CD14-positive monocyte (primary cell): ENCODE measurements around the gene SYNPO2. TPM values are rescaled to one million over a fixed set of nuclear protein-coding genes. Genes with fewer than 3 reads are reported as not detected.

Experiments
- DNase-seq, 3 donors: peaks; one replicate each; pipeline ENCODE4 v3.0.0-alpha.2; 2011 to 2022
- H2AFZ ChIP-seq: 2 replicates; pipeline ENCODE4 v1.6.0; 2012; ENCODE audit warnings: mild to moderate bottlenecking, low read depth, low read length, inconsistent platforms; ENCODE audit not compliant: insufficient read depth, poor library complexity, severe bottlenecking
- H3K27ac ChIP-seq, 2 donors: 1 replicate in 1 of 2; 2 replicates in 1 of 2; pipeline ENCODE4 v1.5.1; 2012 to 2013; ENCODE audit warnings: low read length in 2 of 2, control low read depth in 1 of 2, inconsistent platforms in 1 of 2, low read depth in 1 of 2, mild to moderate bottlenecking in 1 of 2
- H3K27me3 ChIP-seq, 2 donors: one replicate each; pipeline versions ENCODE4 v1.6.0 to v1.6.1; 2011 to 2013; ENCODE audit warnings: low read length in 2 of 2; ENCODE audit not compliant: control insufficient read depth in 2 of 2, insufficient read depth in 2 of 2
- H3K36me3 ChIP-seq, 2 donors: replicated peaks in 1 of 2; 1 replicate in 1 of 2; 2 replicates in 1 of 2; pipeline versions ENCODE4 v1.5.1 to v1.6.1; 2012 to 2013; ENCODE audit warnings: low read length in 2 of 2, control low read depth in 1 of 2, inconsistent platforms in 1 of 2, mild to moderate bottlenecking in 1 of 2; ENCODE audit not compliant: insufficient read depth in 2 of 2, control insufficient read depth in 1 of 2
- H3K4me1 ChIP-seq, 2 donors: 1 replicate in 1 of 2; 2 replicates in 1 of 2; pipeline versions ENCODE4 v1.5.1 to v1.6.1; 2012 to 2013; ENCODE audit warnings: low read length in 2 of 2, control low read depth in 1 of 2, inconsistent platforms in 1 of 2, mild to moderate bottlenecking in 1 of 2, moderate library complexity in 1 of 2; ENCODE audit not compliant: insufficient read depth in 2 of 2, control insufficient read depth in 1 of 2
- H3K4me2 ChIP-seq: replicated peaks from 2 replicates; pipeline ENCODE3; 2012; ENCODE audit warnings: low read length, moderate library complexity, mild to moderate bottlenecking; ENCODE audit not compliant: poor library complexity, severe bottlenecking; ENCODE audit errors: extremely low read depth
- H3K4me3 ChIP-seq, 3 experiments: fragments of 200-600 bp in 1 of 3; sonication (generic) in 1 of 3; replicated peaks in 1 of 3; 1 replicate in 2 of 3; 2 replicates in 1 of 3; pipeline ENCODE4 v1.5.1; 2011 to 2013; ENCODE audit warnings: low read length in 3 of 3, mild to moderate bottlenecking in 3 of 3, control low read depth in 2 of 3, low read depth in 2 of 3, inconsistent platforms in 1 of 3, moderate library complexity in 1 of 3
- H3K79me2 ChIP-seq: 2 replicates; pipeline ENCODE4 v1.6.0; 2012; ENCODE audit warnings: mild to moderate bottlenecking, control low read depth, inconsistent platforms, low read length, moderate library complexity; ENCODE audit not compliant: insufficient read depth
- H3K9ac ChIP-seq: 2 replicates; pipeline ENCODE4 v1.6.0; 2017; ENCODE audit warnings: low read length, mild to moderate bottlenecking; ENCODE audit not compliant: insufficient read depth, poor library complexity, severe bottlenecking
- H3K9me3 ChIP-seq, 2 donors: replicated peaks in 1 of 2; 1 replicate in 1 of 2; 2 replicates in 1 of 2; pipeline versions ENCODE4 v1.5.1 to v1.6.1; 2012 to 2013; ENCODE audit warnings: low read length in 2 of 2, control low read depth in 1 of 2; ENCODE audit not compliant: control insufficient read depth in 1 of 2, insufficient read depth in 1 of 2
- H4K20me1 ChIP-seq: 2 replicates; pipeline ENCODE4 v1.6.0; 2012; ENCODE audit warnings: mild to moderate bottlenecking, low read length, control low read depth, moderate library complexity; ENCODE audit not compliant: insufficient read depth
- H3K27ac Mint-ChIP-seq, 7 donors: one replicate each; pipeline ENCODE4 v1.8.0; 2020; ENCODE audit warnings: mild to moderate bottlenecking in 7 of 7, mixed read lengths in 7 of 7, moderate library complexity in 6 of 7, inconsistent platforms in 2 of 7
- H3K27me3 Mint-ChIP-seq, 3 donors: one replicate each; pipeline ENCODE4 v1.8.0; 2021 to 2022; ENCODE audit warnings: low read depth in 3 of 3, mild to moderate bottlenecking in 3 of 3, mixed read lengths in 3 of 3, moderate library complexity in 3 of 3, inconsistent platforms in 1 of 3
- H3K36me3 Mint-ChIP-seq, 2 donors: one replicate each; pipeline ENCODE4 v1.8.0; 2020; ENCODE audit warnings: mixed read lengths in 2 of 2, inconsistent platforms in 1 of 2, mild to moderate bottlenecking in 1 of 2
- H3K4me1 Mint-ChIP-seq: one replicate; pipeline ENCODE4 v1.8.0; 2020; ENCODE audit warnings: mild to moderate bottlenecking, mixed read lengths
- H3K4me3 Mint-ChIP-seq, 2 donors: one replicate each; pipeline ENCODE4 v1.8.0; 2020; ENCODE audit warnings: mild to moderate bottlenecking in 2 of 2, mixed read lengths in 2 of 2, moderate library complexity in 1 of 2
- H3K9me3 Mint-ChIP-seq, 7 donors: one replicate each; pipeline ENCODE4 v1.8.0; 2020 to 2022; ENCODE audit warnings: mixed read lengths in 7 of 7, mild to moderate bottlenecking in 6 of 7, moderate library complexity in 6 of 7, inconsistent platforms in 2 of 7
- WGBS: methylation state at CpG from one replicate; pipeline ENCODE4 v1.1.5; 2013; ENCODE audit warnings: missing lambda C conversion rate; ENCODE audit not compliant: insufficient coverage; 5-methylcytosine and 5-hydroxymethylcytosine counted together
- intact Hi-C, 2 donors: fragments of 100-400 bp; cut with micrococcal nuclease; formaldehyde crosslinking; loops; one replicate each; pipeline versions ENCODE4 v1.15.0 to v1.15.1; 2023
- polyA plus RNA-seq, 3 donors: library from polyadenylated mRNA; depleted of rRNA in 1 of 3; unstranded in 2 of 3; stranded (reverse) in 1 of 3; fragments of 300-500 nt in 2 of 3; fragments of >200 nt in 1 of 3; fragmentation: Illumina TruSeq in 2 of 3; gene quantifications; 1 replicate in 2 of 3; 2 replicates in 1 of 3; pipeline ENCODE4 v1.2.3, GENCODE V29; 2012 to 2021
- TF ChIP-seq, protein P1 (sequence below): fragments of 200-600 bp; IDR thresholded peaks from one replicate; pipeline ENCODE4 v1.8.0; 2022; ENCODE audit warnings: antibody characterized with exemption, mild to moderate bottlenecking

The SYNPO2 gene
- polyA plus RNA-seq, 3 donors = 0.04 TPM; not detected in 2

DNA sequence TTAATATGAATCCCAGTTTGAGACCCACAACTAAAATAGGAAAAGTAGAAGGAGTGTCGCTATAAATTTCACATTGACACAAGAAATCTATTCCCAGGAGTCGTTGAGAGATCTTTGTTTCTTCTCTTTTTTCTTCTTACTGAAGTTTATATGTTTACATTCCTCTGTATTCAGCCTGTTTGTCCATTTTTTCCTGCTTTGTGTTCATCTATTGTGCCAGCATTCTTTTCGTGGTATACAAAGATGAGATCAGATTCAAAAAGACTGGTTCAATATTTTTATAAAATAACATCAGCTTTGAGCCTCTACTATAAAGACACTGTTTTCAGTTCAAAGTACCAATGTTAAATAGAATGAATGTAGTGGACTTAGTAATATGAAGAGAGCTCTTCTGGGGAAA lies 151.6 kb downstream of the SYNPO2 start:
- TF ChIP-seq, protein P1, sequence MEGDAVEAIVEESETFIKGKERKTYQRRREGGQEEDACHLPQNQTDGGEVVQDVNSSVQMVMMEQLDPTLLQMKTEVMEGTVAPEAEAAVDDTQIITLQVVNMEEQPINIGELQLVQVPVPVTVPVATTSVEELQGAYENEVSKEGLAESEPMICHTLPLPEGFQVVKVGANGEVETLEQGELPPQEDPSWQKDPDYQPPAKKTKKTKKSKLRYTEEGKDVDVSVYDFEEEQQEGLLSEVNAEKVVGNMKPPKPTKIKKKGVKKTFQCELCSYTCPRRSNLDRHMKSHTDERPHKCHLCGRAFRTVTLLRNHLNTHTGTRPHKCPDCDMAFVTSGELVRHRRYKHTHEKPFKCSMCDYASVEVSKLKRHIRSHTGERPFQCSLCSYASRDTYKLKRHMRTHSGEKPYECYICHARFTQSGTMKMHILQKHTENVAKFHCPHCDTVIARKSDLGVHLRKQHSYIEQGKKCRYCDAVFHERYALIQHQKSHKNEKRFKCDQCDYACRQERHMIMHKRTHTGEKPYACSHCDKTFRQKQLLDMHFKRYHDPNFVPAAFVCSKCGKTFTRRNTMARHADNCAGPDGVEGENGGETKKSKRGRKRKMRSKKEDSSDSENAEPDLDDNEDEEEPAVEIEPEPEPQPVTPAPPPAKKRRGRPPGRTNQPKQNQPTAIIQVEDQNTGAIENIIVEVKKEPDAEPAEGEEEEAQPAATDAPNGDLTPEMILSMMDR = no peak
- H3K9ac ChIP-seq = no peak overlapping the region
- Mint-ChIP-seq H3K36me3 (no peaks in the 10 kb centered on the region), H3K27me3 (no peaks in the 10 kb centered on the region), H3K4me1 (peaks cover 18% of the 10 kb centered on the region), H3K27ac (no peak overlapping the region), H3K9me3 (no peaks in the 10 kb centered on the region), H3K4me3 (no peak overlapping the region)
- intact Hi-C loops = loop anchor here in 1 of 2 donors (5.0 to 10.0 kb wide), 2 partner anchors 85 to 247 kb away; no protein-coding TSS in a partner anchor
- no peaks in the 10 kb centered on the region for H3K9me3 ChIP-seq
- H4K20me1 ChIP-seq = no peaks in the 10 kb centered on the region
- H3K4me3 ChIP-seq = no peak overlapping the region
- H3K27me3 ChIP-seq = no peaks in the 10 kb centered on the region
- H3K36me3 ChIP-seq = no peaks in the 10 kb centered on the region
- no peaks in the 10 kb centered on the region for H3K79me2 ChIP-seq
- no peak overlapping the region for H3K27ac ChIP-seq
- H2AFZ ChIP-seq = no peak overlapping the region
- no CpG with 5 or more reads among the region's 3 CpGs for WGBS
- H3K4me1 ChIP-seq = peaks cover 15% of the 10 kb centered on the region in 2 donors
- H3K4me2 ChIP-seq = no peak overlapping the region
- no peak for DNase-seq

DNA sequence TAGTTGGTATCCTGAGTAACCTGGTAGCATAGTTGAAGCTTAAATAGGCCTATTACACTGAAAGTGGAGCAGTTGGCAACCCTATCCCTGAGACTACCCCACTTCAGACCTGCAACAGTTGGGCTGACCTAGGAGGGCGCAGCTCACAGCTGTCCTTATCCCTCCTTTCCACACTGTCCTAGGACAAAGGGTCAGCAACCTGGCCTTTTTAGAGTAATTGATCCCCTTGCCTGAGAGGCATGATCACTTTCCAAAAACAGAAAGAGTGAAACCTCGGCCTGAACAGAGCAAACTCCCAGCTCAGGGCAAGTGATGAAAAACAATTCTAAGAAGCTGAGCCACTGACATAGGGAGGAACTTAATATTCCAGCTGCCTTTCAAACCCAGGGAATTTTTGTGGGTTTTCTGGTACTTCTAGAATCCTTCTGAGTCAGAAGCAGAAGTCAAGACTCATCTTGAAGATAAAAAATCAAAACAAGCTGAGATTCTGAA lies 152.1 kb downstream of the SYNPO2 start:
- intact Hi-C loops = loop anchor here in 1 of 2 donors (5.0 to 10.0 kb wide), 2 partner anchors 84 to 247 kb away; no protein-coding TSS in a partner anchor
- H3K9me3 Mint-ChIP-seq = no peaks in the 10 kb centered on the region

More for the DNA sequence above, 152.1 kb downstream of the SYNPO2 start:
- H3K4me2 ChIP-seq = no peak overlapping the region
- Mint-ChIP-seq H3K4me1 (peaks cover 18% of the 10 kb centered on the region), H3K27me3 (no peaks in the 10 kb centered on the region), H3K36me3 (no peaks in the 10 kb centered on the region), H3K4me3 (no peak overlapping the region), H3K27ac (no peak overlapping the region)
- peak in 1 of 3 donors; percentile 74 for DNase-seq
- H3K9ac ChIP-seq = no peak overlapping the region
- H4K20me1 ChIP-seq = no peaks in the 10 kb centered on the region
- WGBS = 100% methylated on average over 2 of the region's 2 CpGs
- H3K36me3 ChIP-seq = no peaks in the 10 kb centered on the region
- no peak overlapping the region for H2AFZ ChIP-seq
- H3K27ac ChIP-seq = no peak overlapping the region
- TF ChIP-seq, protein P1 = no peak
- no peak overlapping the region for H3K4me3 ChIP-seq
- no peaks in the 10 kb centered on the region for H3K9me3 ChIP-seq
- no peaks in the 10 kb centered on the region for H3K27me3 ChIP-seq
- H3K4me1 ChIP-seq = peaks cover 15% of the 10 kb centered on the region in 2 donors
- no peaks in the 10 kb centered on the region for H3K79me2 ChIP-seq
